Vagina (tissue), 2 donors: ENCODE results near the gene RBPJ.

Experiments
- POLR2A ChIP-seq, 2 donors: fragments of 450-650 bp; IDR thresholded peaks; one replicate each; pipeline ENCODE4 v1.6.1; 2017; ENCODE audit warnings: antibody characterized with exemption in 2 of 2, mild to moderate bottlenecking in 2 of 2, moderate library complexity in 2 of 2
- TF ChIP-seq, protein P1 (sequence below), 3 experiments: fragments of 450-650 bp in 2 of 3; fragments of 200-600 bp in 1 of 3; sonication (generic) in 1 of 3; IDR thresholded peaks; one replicate each; pipeline ENCODE4 v1.5.1; 2017 to 2019; ENCODE audit warnings: antibody characterized with exemption in 3 of 3, mild to moderate bottlenecking in 2 of 3, moderate library complexity in 2 of 3

DNA sequence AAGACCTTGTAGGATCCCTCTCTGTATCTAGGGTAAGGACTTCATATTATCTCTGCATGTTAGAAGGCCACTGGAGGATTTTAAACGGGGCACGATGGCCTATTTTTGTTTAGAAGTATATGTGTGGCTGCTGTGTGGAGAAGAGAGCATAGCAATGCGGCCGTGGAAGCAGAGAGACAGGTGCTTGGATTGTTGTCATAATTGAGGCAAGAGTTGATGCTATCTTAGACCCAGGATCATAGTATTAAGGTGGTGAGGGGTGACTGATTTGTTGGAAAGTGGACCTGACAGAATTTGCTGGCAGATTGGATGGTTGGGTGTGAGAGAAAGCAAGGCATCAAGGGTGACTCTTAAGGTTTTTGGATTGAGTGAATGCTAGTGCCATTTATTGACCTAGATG is 106.1 kb downstream of the RBPJ start:
- TF ChIP-seq, protein P1, sequence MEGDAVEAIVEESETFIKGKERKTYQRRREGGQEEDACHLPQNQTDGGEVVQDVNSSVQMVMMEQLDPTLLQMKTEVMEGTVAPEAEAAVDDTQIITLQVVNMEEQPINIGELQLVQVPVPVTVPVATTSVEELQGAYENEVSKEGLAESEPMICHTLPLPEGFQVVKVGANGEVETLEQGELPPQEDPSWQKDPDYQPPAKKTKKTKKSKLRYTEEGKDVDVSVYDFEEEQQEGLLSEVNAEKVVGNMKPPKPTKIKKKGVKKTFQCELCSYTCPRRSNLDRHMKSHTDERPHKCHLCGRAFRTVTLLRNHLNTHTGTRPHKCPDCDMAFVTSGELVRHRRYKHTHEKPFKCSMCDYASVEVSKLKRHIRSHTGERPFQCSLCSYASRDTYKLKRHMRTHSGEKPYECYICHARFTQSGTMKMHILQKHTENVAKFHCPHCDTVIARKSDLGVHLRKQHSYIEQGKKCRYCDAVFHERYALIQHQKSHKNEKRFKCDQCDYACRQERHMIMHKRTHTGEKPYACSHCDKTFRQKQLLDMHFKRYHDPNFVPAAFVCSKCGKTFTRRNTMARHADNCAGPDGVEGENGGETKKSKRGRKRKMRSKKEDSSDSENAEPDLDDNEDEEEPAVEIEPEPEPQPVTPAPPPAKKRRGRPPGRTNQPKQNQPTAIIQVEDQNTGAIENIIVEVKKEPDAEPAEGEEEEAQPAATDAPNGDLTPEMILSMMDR (IDR thresholded peaks at IDR 0.05): no peak
- no peak for TF ChIP-seq POLR2A (IDR thresholded peaks at IDR 0.05)
